T-cell (primary cell): ENCODE results near the gene INTS11. TPM values are rescaled to one million over a fixed set of nuclear protein-coding genes. Genes with fewer than 3 reads are reported as not detected.

ENCODE experiments used
- ATAC-seq, 4 experiments: fragments of 200-7000 bp in 3 of 4; fragments of 150-1000 bp in 1 of 4; cut with Tn5 transposase; replicated peaks in 1 of 4; 1 replicate in 3 of 4; 2 replicates in 1 of 4; pipeline ENCODE4 v1.10.0; 2021; ENCODE audit warnings: moderate library complexity in 3 of 4, mild to moderate bottlenecking in 2 of 4, moderate number of reproducible peaks in 1 of 4
- CTCF ChIA-PET, 2 donors: fragments of 300-600 bp; sonication (Branson Sonifier 250); formaldehyde crosslinking; loops; one replicate each; lab custom pipeline; 2022; ENCODE audit warnings: antibody characterized with exemption in 2 of 2; lab: Charles Lee
- POLR2A ChIA-PET, 2 donors: fragments of 300-600 bp; sonication (Branson Sonifier 250); formaldehyde crosslinking; loops; one replicate each; lab custom pipeline; 2022; ENCODE audit warnings: antibody characterized with exemption in 2 of 2; lab: Charles Lee
- DNase-seq, 35 experiments: peaks; one replicate each; pipeline versions ENCODE4 v3.0.0 to v3.0.0-alpha.2; 2013 to 2023
- H3K27ac ChIP-seq: one replicate; pipeline ENCODE4 v1.5.1; 2013; ENCODE audit warnings: low read length
- H3K27me3 ChIP-seq, 2 experiments: replicated peaks in 1 of 2; 1 replicate in 1 of 2; 2 replicates in 1 of 2; pipeline versions ENCODE4 v1.6.1 to v1.7.0; 2013; ENCODE audit warnings: low read length in 1 of 2, mixed read lengths in 1 of 2; ENCODE audit not compliant: control insufficient read depth in 2 of 2, insufficient read depth in 2 of 2; ENCODE audit errors: extremely low read depth in 1 of 2
- H3K36me3 ChIP-seq, 2 donors: 1 replicate in 1 of 2; 2 replicates in 1 of 2; pipeline versions ENCODE4 v1.6.1 to v1.7.0; 2013; ENCODE audit warnings: low read length in 1 of 2; ENCODE audit not compliant: control insufficient read depth in 2 of 2, insufficient read depth in 1 of 2; ENCODE audit errors: extremely low read depth in 1 of 2
- H3K4me1 ChIP-seq, 2 experiments: 1 replicate in 1 of 2; 2 replicates in 1 of 2; pipeline versions ENCODE4 v1.6.1 to v1.7.0; 2013; ENCODE audit warnings: low read length in 2 of 2, mixed read lengths in 1 of 2; ENCODE audit not compliant: insufficient read depth in 2 of 2, control insufficient read depth in 1 of 2; ENCODE audit errors: extremely low read depth in 1 of 2
- H3K4me3 ChIP-seq, 2 donors: 1 replicate in 1 of 2; 2 replicates in 1 of 2; pipeline versions ENCODE4 v1.5.1 to v1.7.0; 2013; ENCODE audit warnings: mild to moderate bottlenecking in 2 of 2, low read length in 1 of 2, moderate library complexity in 1 of 2; ENCODE audit not compliant: control insufficient read depth in 1 of 2; ENCODE audit errors: extremely low read depth in 1 of 2
- H3K9me3 ChIP-seq: 2 replicates; pipeline ENCODE4 v1.7.0; 2013
- H3K27ac Mint-ChIP-seq, 2 donors: one replicate each; pipeline ENCODE4 v1.8.0; 2020 to 2021; ENCODE audit warnings: mild to moderate bottlenecking in 2 of 2, mixed read lengths in 2 of 2
- H3K27me3 Mint-ChIP-seq, 2 donors: one replicate each; pipeline ENCODE4 v1.8.0; 2021 to 2022; ENCODE audit warnings: mixed read lengths in 2 of 2
- H3K36me3 Mint-ChIP-seq: one replicate; pipeline ENCODE4 v1.8.0; 2021; ENCODE audit warnings: mixed read lengths
- H3K4me1 Mint-ChIP-seq, 3 donors: one replicate each; pipeline ENCODE4 v1.8.0; 2020 to 2022; ENCODE audit warnings: mixed read lengths in 3 of 3, mild to moderate bottlenecking in 1 of 3
- H3K4me3 Mint-ChIP-seq, 3 donors: one replicate each; pipeline ENCODE4 v1.8.0; 2020 to 2022; ENCODE audit warnings: mild to moderate bottlenecking in 3 of 3, mixed read lengths in 3 of 3, moderate library complexity in 3 of 3
- H3K9me3 Mint-ChIP-seq, 3 donors: one replicate each; pipeline ENCODE4 v1.8.0; 2020 to 2022; ENCODE audit warnings: mixed read lengths in 3 of 3
- WGBS: methylation state at CpG from one replicate; pipeline ENCODE4 v1.1.5; 2013; ENCODE audit warnings: missing lambda C conversion rate; ENCODE audit not compliant: insufficient coverage; 5-methylcytosine and 5-hydroxymethylcytosine counted together
- total RNA-seq, 35 experiments: library from RNA in 6 of 35; stranded (reverse) in 6 of 35; fragments of 120-200 nt in 1 of 35; gene quantifications; one replicate each; pipeline versions ENCODE4 v1.2.1 to v1.2.4 and lab custom pipeline; 2013 to 2026

Gene INTS11
- total RNA-seq, 5 donors from 2014 or later (not counting 1 experiment from before 2014, with no cell fraction given) = 161 to 200 (median 182) TPM

DNA sequence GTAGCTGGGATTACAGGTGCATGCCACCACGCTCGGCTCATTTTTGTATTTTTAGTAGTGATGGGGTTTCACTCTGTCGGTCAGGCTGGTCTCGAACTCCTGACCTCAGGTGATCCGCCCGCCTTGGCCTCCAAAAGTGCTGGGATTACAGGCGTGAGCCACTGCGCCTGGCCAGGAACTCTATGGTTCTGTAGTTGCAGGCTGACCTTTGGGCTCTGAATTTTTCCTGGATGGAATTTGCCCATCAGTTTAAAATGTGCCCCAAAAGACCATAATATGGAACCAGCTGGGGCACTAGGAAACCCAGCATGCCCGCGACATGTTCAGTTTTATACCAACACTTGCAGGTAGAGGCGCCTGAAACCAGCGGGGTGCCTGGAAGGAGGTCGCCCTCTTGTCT is 45.8 kb downstream of the INTS11 start:
- no peaks in the 10 kb centered on the region for H3K27me3 Mint-ChIP-seq
- Histone ChIP-seq H3K36me3 (no peaks in the 10 kb centered on the region), H3K27me3 (no peaks in the 10 kb centered on the region), H3K27ac (no peak overlapping the region), H3K4me3 (no peak overlapping the region), H3K9me3 (no peaks in the 10 kb centered on the region), H3K4me1 (peaks cover 0 to 10% of the 10 kb centered on the region in 2 experiments)
- no peaks in the 10 kb centered on the region for H3K9me3 Mint-ChIP-seq
- no peaks in the 10 kb centered on the region for H3K36me3 Mint-ChIP-seq
- no peak for DNase-seq
- no peak for ATAC-seq
- H3K4me1 Mint-ChIP-seq = peaks cover 0 to 6% (median 4%) of the 10 kb centered on the region in 3 donors
- ChIA-PET POLR2A (interaction anchor here in 1 of 2 donors (0.6 kb wide), 1 partner anchor 15 kb away, joined by 4 read pairs; no protein-coding TSS in a partner anchor), CTCF (interaction anchor here in 1 of 2 donors (0.7 kb wide), 1 partner anchor 15 kb away, joined by 3 read pairs; no protein-coding TSS in a partner anchor)
- H3K27ac Mint-ChIP-seq = no peak overlapping the region
- no peak overlapping the region for H3K4me3 Mint-ChIP-seq
- WGBS = 93% methylated on average over 3 of the region's 13 CpGs

DNA sequence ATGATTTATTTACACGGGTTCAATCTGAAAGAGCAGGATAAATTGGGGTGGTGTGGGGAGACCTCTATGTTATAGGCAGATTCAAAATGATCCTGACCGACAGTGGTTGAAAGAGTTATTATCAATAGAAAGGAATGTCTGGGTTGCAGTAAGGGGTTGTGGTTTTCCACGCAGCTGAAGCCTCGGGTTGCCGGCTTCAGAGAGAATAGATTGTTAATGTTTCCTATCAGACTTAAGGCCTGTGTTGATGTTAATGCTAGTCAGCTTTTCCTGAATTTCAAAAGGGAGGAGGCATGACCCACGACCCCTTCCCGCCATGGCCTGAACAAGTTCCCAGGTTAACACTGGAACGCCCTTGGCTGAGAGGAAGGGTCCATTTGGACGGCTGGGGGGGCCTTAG is 48.6 kb downstream of the INTS11 start:
- ATAC-seq (no peak), DNase-seq (no peak)
- H3K36me3 ChIP-seq = peaks cover 0 to 6% of the 10 kb centered on the region in 2 donors
- no peaks in the 10 kb centered on the region for H3K27me3 Mint-ChIP-seq
- no peaks in the 10 kb centered on the region for H3K9me3 ChIP-seq
- H3K4me1 ChIP-seq = peaks cover 7 to 34% of the 10 kb centered on the region in 2 experiments
- H3K4me3 Mint-ChIP-seq = peak overlapping the region; percentile 26 to 63 (median 55)
- WGBS = 90% methylated on average over 5 of the region's 9 CpGs
- H3K27ac Mint-ChIP-seq = no peak overlapping the region
- H3K4me3 ChIP-seq = no peak overlapping the region
- H3K9me3 Mint-ChIP-seq = no peaks in the 10 kb centered on the region
- ChIA-PET CTCF (no interaction called here), POLR2A (no interaction called here)
- H3K4me1 Mint-ChIP-seq = peaks cover 21 to 29% (median 26%) of the 10 kb centered on the region in 3 donors
- H3K27ac ChIP-seq = no peak overlapping the region
- H3K36me3 Mint-ChIP-seq = peaks cover under 1% of the 10 kb centered on the region
- no peaks in the 10 kb centered on the region for H3K27me3 ChIP-seq

DNA sequence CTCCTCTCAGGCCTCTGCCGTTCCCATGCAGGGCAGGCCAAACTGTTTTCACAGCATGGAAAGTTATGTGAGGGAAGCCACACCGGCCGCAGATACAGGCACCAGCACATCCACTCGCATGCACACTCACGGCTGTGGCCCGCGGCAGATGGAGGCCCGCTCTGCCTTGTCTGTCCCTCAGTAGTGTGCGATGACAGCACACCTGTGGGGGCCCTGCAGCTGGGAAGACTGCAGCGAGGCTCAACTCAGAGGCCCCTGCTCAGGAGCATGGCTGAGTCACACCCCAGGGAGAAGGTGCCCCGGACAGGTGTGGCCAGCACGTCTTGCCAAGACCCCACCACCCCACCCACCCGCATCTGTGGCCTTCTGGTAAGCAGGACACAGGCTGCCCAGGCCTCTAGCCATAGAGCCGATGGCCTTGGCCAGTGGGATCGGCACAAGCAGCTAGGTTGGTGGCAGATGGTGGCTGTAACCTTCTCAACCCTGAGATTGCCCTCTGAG is 49.5 kb downstream of the INTS11 start:
- Histone ChIP-seq H3K4me1 (peaks cover 7 to 42% of the 10 kb centered on the region in 2 experiments), H3K4me3 (no peak overlapping the region), H3K27ac (no peak overlapping the region), H3K27me3 (no peaks in the 10 kb centered on the region), H3K9me3 (no peaks in the 10 kb centered on the region), H3K36me3 (peaks cover under 1 to 6% of the 10 kb centered on the region in 2 donors)
- ChIA-PET POLR2A (interaction anchor here in 1 of 2 donors (0.6 kb wide), 1 partner anchor 224 kb away, joined by 5 read pairs; no protein-coding TSS in a partner anchor), CTCF (no interaction called here)
- Mint-ChIP-seq H3K9me3 (no peaks in the 10 kb centered on the region), H3K4me1 (peaks cover 29 to 37% (median 35%) of the 10 kb centered on the region in 3 donors), H3K27me3 (no peaks in the 10 kb centered on the region), H3K27ac (peak overlapping the region in 1 of 2 donors; percentile 22), H3K36me3 (peaks cover 8% of the 10 kb centered on the region), H3K4me3 (peak overlapping the region; percentile 57 to 85 (median 66))
- WGBS = 89% methylated on average over 11 of the region's 15 CpGs
- DNase-seq = no peak
- no peak for ATAC-seq

DNA sequence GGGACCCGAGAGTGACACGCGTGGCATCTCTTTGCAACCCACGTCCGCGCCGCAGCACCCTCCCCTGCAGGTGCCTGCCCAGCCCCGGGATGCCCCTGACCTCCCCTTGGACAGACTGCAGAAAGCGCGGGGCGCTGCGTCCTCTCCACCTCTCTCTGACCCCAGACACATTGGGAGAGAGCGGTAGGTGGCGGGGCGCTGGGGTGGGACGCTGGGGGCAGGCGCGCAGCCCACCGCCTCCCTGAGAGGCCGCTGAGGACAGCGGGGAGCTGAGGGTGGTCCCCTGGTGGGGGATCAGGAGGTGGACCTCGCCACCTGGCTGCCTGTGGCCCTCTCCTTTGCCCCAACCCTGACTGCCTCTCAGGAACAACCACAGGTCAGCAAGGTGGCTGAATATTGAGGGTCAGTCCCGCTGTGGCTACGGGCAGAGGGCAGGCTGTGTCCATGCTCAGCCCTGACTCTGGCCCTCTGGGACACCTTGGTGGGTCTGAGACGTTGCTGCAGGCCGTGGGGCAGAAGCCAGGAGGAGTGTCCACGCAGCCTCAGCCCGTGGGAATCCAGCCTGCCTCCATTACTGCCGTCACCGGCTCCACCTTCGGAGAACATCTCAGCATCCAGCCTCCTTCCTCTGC is 50.0 kb downstream of the INTS11 start:
- Mint-ChIP-seq H3K4me1 (peaks cover 32 to 42% (median 39%) of the 10 kb centered on the region in 3 donors), H3K27me3 (no peaks in the 10 kb centered on the region), H3K27ac (peak overlapping the region in 1 of 2 donors; percentile 22), H3K36me3 (peaks cover 11% of the 10 kb centered on the region), H3K4me3 (peak overlapping the region; percentile 57 to 85 (median 66)), H3K9me3 (no peaks in the 10 kb centered on the region)
- ChIA-PET CTCF (interaction anchor here in 1 of 2 donors (1.0 kb wide), 1 partner anchor 24 kb away, joined by 5 read pairs; no protein-coding TSS in a partner anchor), POLR2A (interaction anchor here in 1 of 2 donors (0.6 kb wide), 1 partner anchor 261 kb away, joined by 3 read pairs; the partner anchor contains the start of gene ISG15)
- peaks cover 7 to 42% of the 10 kb centered on the region in 2 experiments for H3K4me1 ChIP-seq
- H3K36me3 ChIP-seq = peaks cover 2 to 6% of the 10 kb centered on the region in 2 donors
- 29% methylated on average over 19 of the region's 31 CpGs for WGBS
- DNase-seq (no peak), ATAC-seq (no peak)
- H3K4me3 ChIP-seq = peak overlapping the region; percentile 59 to 69
- no peaks in the 10 kb centered on the region for H3K9me3 ChIP-seq
- no peaks in the 10 kb centered on the region for H3K27me3 ChIP-seq
- H3K27ac ChIP-seq = peak overlapping the region; percentile 23

DNA sequence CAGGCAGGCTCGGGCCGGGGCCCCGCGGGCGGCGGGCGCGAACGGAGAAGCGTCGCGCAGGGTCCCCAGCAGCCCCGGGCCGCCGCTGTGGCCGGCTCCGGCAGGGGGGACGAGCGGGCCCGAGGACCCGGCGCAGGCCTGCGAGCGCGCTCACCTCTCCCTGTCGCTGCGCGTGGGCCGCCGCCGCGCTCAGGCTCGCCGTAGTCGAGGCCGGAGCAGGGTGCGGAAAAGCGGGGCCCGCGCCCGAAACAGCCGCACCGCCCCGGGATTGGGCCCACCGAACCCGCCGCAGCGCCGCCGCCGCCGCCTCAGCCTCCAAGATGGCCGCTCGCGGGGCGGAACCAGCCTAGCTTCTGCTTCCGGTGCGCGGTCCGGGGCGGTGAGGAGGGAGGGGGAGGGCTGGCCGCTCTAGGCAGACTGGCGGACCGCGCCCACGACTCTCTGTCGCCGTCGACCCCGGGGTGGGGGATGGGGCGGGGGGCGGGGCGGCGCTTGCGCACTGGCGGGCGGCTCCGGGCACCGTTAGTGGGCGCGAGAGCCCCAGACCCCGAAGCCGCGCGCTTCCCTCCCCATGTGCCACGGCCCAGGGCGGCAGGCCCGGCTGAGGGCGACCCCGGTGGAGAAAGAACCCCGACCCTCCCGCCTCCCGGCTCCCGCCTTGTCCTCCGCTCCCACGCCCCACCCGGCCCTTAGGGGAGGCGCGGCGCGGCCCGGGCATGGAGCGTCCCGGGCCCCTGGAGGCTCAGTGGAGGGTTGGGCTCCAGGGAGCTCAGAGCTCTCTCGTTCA is 50.8 kb downstream of the INTS11 start, which contains the start of gene UBE2J2:
Gene UBE2J2, minus strand, starts transcription at position 343 of the 787 bp plus-strand sequence. CDS start 5,862 bp downstream, outside the sequence.
- DNase-seq (peak; percentile 80 to 95 (median 89)), ATAC-seq (peak; percentile 96 to 97 (median 97))
- no peaks in the 10 kb centered on the region for H3K27me3 ChIP-seq
- under 1% methylated on average over 93 of the region's 105 CpGs for WGBS
- H3K9me3 ChIP-seq = no peaks in the 10 kb centered on the region
- Mint-ChIP-seq H3K27ac (peak within 1 kb of the TSS; percentile 76 to 79), H3K36me3 (peaks cover 11% of the 10 kb centered on the region), H3K4me3 (peak within 1 kb of the TSS; percentile 83 to 85 (median 84)), H3K9me3 (no peaks in the 10 kb centered on the region), H3K4me1 (peaks cover 32 to 45% (median 41%) of the 10 kb centered on the region in 3 donors), H3K27me3 (no peaks in the 10 kb centered on the region)
- POLR2A ChIA-PET = interaction anchor here in 1 of 2 donors (0.5 to 0.6 kb wide), 3 partner anchors 87 to 260 kb away, joined by 3 read pairs; partner anchors contain the start of genes CCNL2 and ISG15
- peaks cover 2 to 6% of the 10 kb centered on the region in 2 donors for H3K36me3 ChIP-seq
- H3K4me3 ChIP-seq = peak within 1 kb of the TSS; percentile 86 to 89
- CTCF ChIA-PET = interaction anchor here in 1 of 2 donors (1.0 kb wide), 1 partner anchor 23 kb away, joined by 5 read pairs; no protein-coding TSS in a partner anchor
- peaks cover 7 to 44% of the 10 kb centered on the region in 2 experiments for H3K4me1 ChIP-seq
- peak within 1 kb of the TSS; percentile 23 for H3K27ac ChIP-seq
